IPS DF 4.7 (cell line): ENCODE measurements around the gene DNAJC5.
"Not testable (repeated sequence)": the region's sequence is repeated elsewhere in the genome, so short reads cannot be mapped to it uniquely, and the experiment has no call there.

Experiments used
- DNase-seq: peaks from one replicate; pipeline ENCODE4 v3.0.0-alpha.2; 2013; ENCODE audit warnings: low spot score; ENCODE audit errors: extremely low read depth

DNAJC5 gene

GRCh38 chr20:63967330-63968135 is 72.6 kb downstream of the DNAJC5 start:
- DNase-seq, result no peak

GRCh38 chr20:63968136-63968927 is 73.4 kb downstream of the DNAJC5 start:
- DNase-seq, result no peak

- no peak for DNase-seq
These were observed 74.2 kb downstream of the DNAJC5 start for GRCh38 chr20:63968928-63969760.

GRCh38 chr20:63969838-63970713 is 75.2 kb downstream of the DNAJC5 start, which contains the start of gene ZNF512B:
TSS of gene ZNF512B (minus strand) at chr20:63969930. CDS start at chr20:63967950, 1,980 bp downstream.
- no peak for DNase-seq

GRCh38 chr20:63970714-63971431 is 75.9 kb downstream of the DNAJC5 start:
- DNase-seq, result no peak

- DNase-seq, result not testable (repeated sequence)
These were observed 77.0 kb downstream of the DNAJC5 start for GRCh38 chr20:63971960-63972311.

GRCh38 chr20:63972312-63973159 is 77.6 kb downstream of the DNAJC5 start:
- no peak for DNase-seq

GRCh38 chr20:63973160-63973479 is 78.2 kb downstream of the DNAJC5 start:
- DNase-seq, result no peak

- DNase-seq, result no peak
These were observed 78.9 kb downstream of the DNAJC5 start for GRCh38 chr20:63973636-63974401.

- DNase-seq, result no peak
These were observed 79.7 kb downstream of the DNAJC5 start for GRCh38 chr20:63974402-63975200.

GRCh38 chr20:63976511-63976910 is 81.6 kb downstream of the DNAJC5 start:
- DNase-seq, result not testable (repeated sequence)

- DNase-seq, result no peak
These were observed 82.2 kb downstream of the DNAJC5 start for GRCh38 chr20:63976980-63977738.

- no peak for DNase-seq
These were observed 82.9 kb downstream of the DNAJC5 start for GRCh38 chr20:63977739-63978276.

GRCh38 chr20:63978319-63979228 is 83.6 kb downstream of the DNAJC5 start:
- DNase-seq, result no peak

GRCh38 chr20:63979229-63979556 is 84.3 kb downstream of the DNAJC5 start:
- DNase-seq, result no peak
